ENCODE measurements around the gene USP12. TPM values are rescaled to one million over a fixed set of nuclear protein-coding genes. Genes with fewer than 3 reads are reported as not detected.

USP12 gene
- polyA plus RNA-seq, 3 donors: 12.8 to 23.4 (median 14.5) TPM

- no peak overlapping the region for H3K4me2 ChIP-seq (replicated peaks; ENCODE audit: extremely low read depth, low read length, poor library complexity, severe bottlenecking)
- H3K4me3 Mint-ChIP-seq: no peak overlapping the region
- H3K4me1 Mint-ChIP-seq: peaks cover 28% of the 10 kb centered on the region
- H3K36me3 ChIP-seq (replicated peaks in 1 of 2; ENCODE audit: control insufficient read depth in 1 of 2, insufficient read depth in 2 of 2, low read length in 2 of 2): no peaks in the 10 kb centered on the region
- no peaks in the 10 kb centered on the region for H3K27me3 Mint-ChIP-seq (ENCODE audit: low read depth in 3 of 3)
- no peak for DNase-seq
- H3K9me3 Mint-ChIP-seq: peaks cover 0 to 2% (median 0%) of the 10 kb centered on the region in 7 donors
- no peaks in the 10 kb centered on the region for H3K9me3 ChIP-seq (replicated peaks in 1 of 2; ENCODE audit: control insufficient read depth in 1 of 2, insufficient read depth in 1 of 2, low read length in 2 of 2)
- H3K27ac ChIP-seq (ENCODE audit: low read depth in 1 of 2, low read length in 2 of 2): no peak overlapping the region
- H4K20me1 ChIP-seq (ENCODE audit: insufficient read depth, low read length): peaks cover 97% of the 10 kb centered on the region
- no peak overlapping the region for H3K27ac Mint-ChIP-seq
- H3K9ac ChIP-seq (ENCODE audit: insufficient read depth, low read length, poor library complexity, severe bottlenecking): no peak overlapping the region
- no CpG with 5 or more reads among the region's 5 CpGs for WGBS (ENCODE audit: insufficient coverage)
- H3K36me3 Mint-ChIP-seq: peaks cover 6 to 7% of the 10 kb centered on the region in 2 donors
- no peak for TF ChIP-seq CTCF (IDR thresholded peaks at IDR 0.05)
- intact Hi-C loops (cut with micrococcal nuclease): no loop called here
- H3K4me3 ChIP-seq (replicated peaks in 1 of 3; ENCODE audit: low read depth in 2 of 3, low read length in 3 of 3): no peak overlapping the region
- no peaks in the 10 kb centered on the region for H3K4me1 ChIP-seq (ENCODE audit: control insufficient read depth in 1 of 2, insufficient read depth in 2 of 2, low read length in 2 of 2)
- no peak overlapping the region for H2AFZ ChIP-seq (ENCODE audit: insufficient read depth, low read depth, low read length, poor library complexity, severe bottlenecking)
- peaks cover 100% of the 10 kb centered on the region for H3K79me2 ChIP-seq (ENCODE audit: insufficient read depth, low read length)
- no peaks in the 10 kb centered on the region for H3K27me3 ChIP-seq (ENCODE audit: control insufficient read depth in 2 of 2, insufficient read depth in 2 of 2, low read length in 2 of 2)
Observed at GRCh38 chr13:27161980-27162379, 9.6 kb downstream of the USP12 start.

- intact Hi-C loops (cut with micrococcal nuclease): no loop called here
- H3K79me2 ChIP-seq (ENCODE audit: insufficient read depth, low read length): peaks cover 100% of the 10 kb centered on the region
- H3K27ac Mint-ChIP-seq: no peak overlapping the region
- H3K4me3 ChIP-seq (replicated peaks in 1 of 3; ENCODE audit: low read depth in 2 of 3, low read length in 3 of 3): no peak overlapping the region
- no peaks in the 10 kb centered on the region for H3K4me1 ChIP-seq (ENCODE audit: control insufficient read depth in 1 of 2, insufficient read depth in 2 of 2, low read length in 2 of 2)
- peaks cover 26% of the 10 kb centered on the region for H3K4me1 Mint-ChIP-seq
- no peaks in the 10 kb centered on the region for H3K27me3 Mint-ChIP-seq (ENCODE audit: low read depth in 3 of 3)
- H3K4me3 Mint-ChIP-seq: no peak overlapping the region
- no peak overlapping the region for H3K9ac ChIP-seq (ENCODE audit: insufficient read depth, low read length, poor library complexity, severe bottlenecking)
- no peaks in the 10 kb centered on the region for H3K9me3 ChIP-seq (replicated peaks in 1 of 2; ENCODE audit: control insufficient read depth in 1 of 2, insufficient read depth in 1 of 2, low read length in 2 of 2)
- no peaks in the 10 kb centered on the region for H3K27me3 ChIP-seq (ENCODE audit: control insufficient read depth in 2 of 2, insufficient read depth in 2 of 2, low read length in 2 of 2)
- peaks cover 0 to 3% (median 1%) of the 10 kb centered on the region in 7 donors for H3K9me3 Mint-ChIP-seq
- TF ChIP-seq CTCF (IDR thresholded peaks at IDR 0.05): no peak
- H3K36me3 Mint-ChIP-seq: peaks cover 6 to 7% of the 10 kb centered on the region in 2 donors
- no peak overlapping the region for H3K4me2 ChIP-seq (replicated peaks; ENCODE audit: extremely low read depth, low read length, poor library complexity, severe bottlenecking)
- no peak for DNase-seq
- peaks cover 98% of the 10 kb centered on the region for H4K20me1 ChIP-seq (ENCODE audit: insufficient read depth, low read length)
- no peak overlapping the region for H3K27ac ChIP-seq (ENCODE audit: low read depth in 1 of 2, low read length in 2 of 2)
- no peaks in the 10 kb centered on the region for H3K36me3 ChIP-seq (replicated peaks in 1 of 2; ENCODE audit: control insufficient read depth in 1 of 2, insufficient read depth in 2 of 2, low read length in 2 of 2)
- no peak overlapping the region for H2AFZ ChIP-seq (ENCODE audit: insufficient read depth, low read depth, low read length, poor library complexity, severe bottlenecking)
- WGBS (ENCODE audit: insufficient coverage): no CpG with 5 or more reads among the region's 2 CpGs
Observed at GRCh38 chr13:27161423-27161822, 10.2 kb downstream of the USP12 start.

All from CD14-positive monocyte (primary cell).